ENCODE data around the gene OSBPL8. TPM values are rescaled to one million over a fixed set of nuclear protein-coding genes. Genes with fewer than 3 reads are reported as not detected.

OSBPL8 gene
- total and polyA plus RNA-seq, 2 of the 8 experiments (the other 6 are each of a cell fraction or from before 2014, with no cell fraction given), result 10.9 to 81.1 TPM

DNA sequence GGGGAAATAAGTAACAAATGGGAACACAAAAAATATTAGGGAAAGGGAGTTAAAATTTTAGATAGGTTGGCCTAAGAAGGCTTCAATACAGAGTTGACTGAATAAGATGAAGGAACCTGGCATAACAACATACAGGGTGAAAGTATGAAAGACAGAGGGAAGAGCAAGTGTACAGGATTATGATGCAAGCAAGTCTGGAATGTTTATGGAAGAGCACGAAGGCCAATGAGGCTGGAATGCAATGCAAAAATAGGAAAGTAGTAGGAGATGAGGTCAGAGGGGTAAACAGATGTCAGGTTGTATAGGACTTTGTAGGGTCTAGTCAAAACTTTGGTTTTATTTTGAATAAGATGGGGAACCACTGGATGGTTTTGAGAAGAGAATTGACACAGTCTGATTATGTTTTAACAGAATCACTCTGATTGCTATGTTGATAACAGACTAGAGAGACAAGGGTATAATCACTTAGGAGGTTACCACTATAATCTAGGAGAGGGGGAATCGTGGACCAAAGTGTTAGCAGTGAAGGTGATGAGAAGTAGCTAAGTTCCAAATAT, 96.8 kb downstream of the OSBPL8 start:
- no peak for TF ChIP-seq BRCA1 (IDR thresholded peaks at IDR 0.05; ENCODE audit: low read depth, low read length)
- DNase-seq (ENCODE audit: low read depth in 1 of 2, low spot score in 2 of 2), result no peak
- Histone ChIP-seq H3K18ac (ENCODE audit: extremely low read depth, low read length) (no peak overlapping the region), H4K5ac (ENCODE audit: insufficient read length, low read depth, low read length) (no peak overlapping the region), H3K4ac (replicated peaks; ENCODE audit: insufficient read length, low read depth, low read length) (no peak overlapping the region), H2BK20ac (ENCODE audit: low read length) (no peak overlapping the region), H3K79me2 (ENCODE audit: control insufficient read depth in 1 of 2, insufficient read depth in 2 of 2, low read length in 2 of 2) (0 out of 4 replicates have a peak, but pooled peaks cover 0 to 6% of the 10 kb centered on the region in 2 experiments), H3K4me1 (replicated peaks in 1 of 4; ENCODE audit: control insufficient read depth in 3 of 4, insufficient read depth in 4 of 4, low read length in 3 of 4) (no peaks in the 10 kb centered on the region), H3K9ac (replicated peaks in 1 of 4; ENCODE audit: extremely low read depth in 1 of 4, low read depth in 3 of 4, low read length in 3 of 4) (peak overlapping the region in 1 of 4 experiments; percentile 34; a peak in 1 of 7 replicates), H3K27me3 (replicated peaks in 1 of 4; ENCODE audit: control insufficient read depth in 3 of 4, extremely low read depth in 1 of 4, insufficient read depth in 3 of 4, low read length in 3 of 4) (no peaks in the 10 kb centered on the region), H4K20me1 (replicated peaks in 1 of 2; ENCODE audit: control insufficient read depth in 1 of 2, insufficient read depth in 2 of 2, low read length in 2 of 2) (no peaks in the 10 kb centered on the region), H2BK5ac (ENCODE audit: low read depth, low read length) (no peak overlapping the region), H2AK5ac (ENCODE audit: low read depth, low read length) (no peak overlapping the region), H2BK120ac (replicated peaks; ENCODE audit: low read depth, low read length) (no peak overlapping the region), H3K36me3 (ENCODE audit: control insufficient read depth in 2 of 4, insufficient read depth in 4 of 4, low read length in 3 of 4) (no peaks in the 10 kb centered on the region), H4K8ac (ENCODE audit: extremely low read depth, insufficient read depth, low read length) (no peak overlapping the region), H3K27ac (ENCODE audit: low read depth, low read length) (no peak overlapping the region), H3K56ac (replicated peaks; ENCODE audit: insufficient read length, low read depth, low read length) (no peak overlapping the region), H2AFZ (ENCODE audit: low read length) (no peak overlapping the region), H3K14ac (ENCODE audit: insufficient read length) (no peak overlapping the region), H3K4me2 (ENCODE audit: insufficient read depth in 1 of 2, low read depth in 2 of 2, low read length in 2 of 2) (no peak overlapping the region), H2BK15ac (ENCODE audit: low read length) (no peak overlapping the region), H3K79me1 (ENCODE audit: low read depth, low read length) (no peaks in the 10 kb centered on the region), H3K23me2 (ENCODE audit: low read depth, low read length) (no peaks in the 10 kb centered on the region), H3K4me3 (ENCODE audit: extremely low read depth in 1 of 4, insufficient read depth in 2 of 4, low read depth in 3 of 4, low read length in 4 of 4) (no peak overlapping the region), H2BK12ac (ENCODE audit: low read depth, low read length) (no peak overlapping the region), H3K23ac (ENCODE audit: insufficient read length) (no peak overlapping the region), H3K9me3 (ENCODE audit: insufficient read depth in 2 of 2, low read depth in 1 of 2, low read length in 1 of 2) (no peaks in the 10 kb centered on the region), H4K91ac (replicated peaks; ENCODE audit: insufficient read length, low read length) (no peak overlapping the region)
- 91% methylated on average over 2 of the region's 2 CpGs; no CpG with 5 or more reads in 1 of the 2 experiments for WGBS, 2 experiments (ENCODE audit: extremely low coverage in 1 of 2, insufficient coverage in 1 of 2, insufficient read length in 1 of 2, insufficient replicate concordance in 2 of 2, low coverage in 1 of 2, low lambda C conversion rate in 2 of 2, missing lambda C conversion rate in 1 of 2)
- ChIA-PET POLR2A (ENCODE audit: partially characterized antibody) (no interaction called here), CTCF (ENCODE audit: partially characterized antibody) (interaction anchor here (0.6 to 0.8 kb wide), 3 partner anchors 8 to 346 kb away, joined by 3 to 5 read pairs (median 4); no protein-coding TSS in a partner anchor)
- FAIRE-seq, result no peak

Measured in H1 (cell line).